ENCODE measurements around the gene HIP1R. TPM values are rescaled to one million over a fixed set of nuclear protein-coding genes. Genes with fewer than 3 reads are reported as not detected.

Gene HIP1R
- total RNA-seq, 1 donor from 2014 or later, result 12.9 TPM

GRCh38 chr12:122825773-122826724 lies 9.2 kb upstream of the HIP1R start:
- no peak for ATAC-seq (ENCODE audit: poor library complexity)
- intact Hi-C loops (cut with DNase I), result no loop called here
- DNase-seq, result no peak

- no peak for DNase-seq
- intact Hi-C loops (cut with DNase I), result no loop called here
- ATAC-seq (ENCODE audit: poor library complexity), result no peak
These were observed 8.0 kb upstream of the HIP1R start for GRCh38 chr12:122827258-122827657.

DNA sequence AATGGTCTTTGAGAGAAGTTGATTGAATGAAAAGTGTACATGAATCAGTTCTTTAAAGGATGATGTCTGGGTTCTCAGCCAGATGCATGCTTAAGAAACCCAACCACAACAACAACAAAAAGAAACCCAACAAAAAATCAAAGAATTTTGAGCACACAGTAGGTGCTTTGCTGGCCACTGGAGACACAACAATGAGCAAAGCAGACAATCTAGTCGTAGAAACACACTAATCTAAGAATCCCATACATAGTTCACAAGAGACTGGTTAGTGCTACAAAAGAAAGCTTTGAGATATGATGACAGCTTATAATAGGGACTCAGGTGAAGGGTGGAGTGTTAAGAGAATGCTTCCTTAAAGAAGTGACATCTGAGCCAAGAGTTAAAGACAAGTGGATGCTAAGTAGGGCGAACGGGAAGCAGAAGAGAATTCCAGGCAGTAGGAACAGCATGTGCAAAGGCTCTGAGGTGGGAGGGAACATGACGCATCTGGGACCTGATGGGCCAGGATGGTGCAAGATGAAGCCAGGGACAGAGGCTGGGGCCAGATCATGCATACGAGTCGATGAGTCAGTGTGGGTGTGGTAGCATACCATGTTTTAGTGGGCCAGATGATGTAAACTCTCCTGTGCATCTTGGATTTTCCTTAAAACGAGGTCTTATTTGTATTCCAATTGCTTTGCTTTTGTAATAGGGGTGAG lies 4.6 kb upstream of the HIP1R start:
- no peak for ATAC-seq (ENCODE audit: poor library complexity)
- no peak for DNase-seq
- intact Hi-C loops (cut with DNase I), result no loop called here

DNA sequence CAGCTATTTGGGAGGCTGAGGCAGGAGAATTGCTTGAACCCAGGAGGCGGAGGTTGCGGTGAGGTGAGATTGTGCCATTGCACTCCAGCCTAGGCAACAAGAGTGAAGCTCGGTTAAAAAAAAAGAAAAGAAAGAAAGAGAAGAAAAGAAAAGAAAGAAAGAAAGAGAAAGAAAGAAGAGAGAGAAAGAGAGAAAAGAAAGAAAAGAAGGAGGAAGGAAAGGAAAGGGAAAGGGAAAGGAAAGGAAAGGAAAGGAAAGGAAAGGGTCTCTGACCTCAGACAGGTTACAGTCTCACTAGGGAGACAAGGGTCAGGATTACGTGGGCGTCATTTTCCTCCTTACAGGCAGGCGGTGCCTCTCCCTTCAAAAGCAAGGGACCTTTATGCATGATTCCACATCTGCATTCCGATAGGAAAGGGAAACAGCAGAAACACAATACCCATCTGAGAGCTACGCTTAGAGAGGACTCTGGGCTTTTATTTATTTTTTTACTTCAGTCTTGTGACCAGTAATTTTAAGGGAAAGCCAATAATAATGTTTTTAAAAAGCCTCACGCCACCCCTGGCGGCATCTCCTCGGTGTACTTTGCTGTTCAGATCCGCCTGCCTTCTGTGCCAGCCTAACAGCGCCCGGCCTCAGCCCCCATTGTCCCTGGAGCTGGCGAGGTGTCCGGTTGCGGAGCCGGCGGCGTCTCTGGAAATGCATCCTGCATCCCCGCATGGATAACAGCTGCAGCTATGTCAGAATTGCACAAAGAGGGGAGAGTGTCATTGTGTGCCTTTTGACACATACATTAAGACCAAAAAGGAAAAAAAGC lies 945 bp upstream of the HIP1R start:
- ATAC-seq (ENCODE audit: poor library complexity) (peak; percentile 54), DNase-seq (peak; percentile 59)
- intact Hi-C loops (cut with DNase I), result no loop called here

DNA sequence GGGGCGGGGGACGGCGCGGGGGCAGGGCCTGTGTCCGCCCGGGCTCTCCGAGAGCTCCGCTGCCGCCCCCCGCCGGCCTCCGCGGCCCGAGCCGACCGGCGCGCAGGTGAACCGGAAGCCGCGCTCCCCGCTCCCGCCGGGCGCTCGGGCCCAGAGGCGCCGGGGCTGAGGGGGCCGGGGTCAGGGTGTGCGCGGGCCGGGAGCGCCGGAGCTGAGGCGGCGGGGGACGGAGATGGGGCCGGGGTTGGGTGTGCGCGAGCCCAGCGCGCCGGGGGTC lies 431 bp downstream of the HIP1R start:
- intact Hi-C loops (cut with DNase I), result no loop called here
- DNase-seq (peak; percentile 49), ATAC-seq (ENCODE audit: poor library complexity) (peak; percentile 14)

DNA sequence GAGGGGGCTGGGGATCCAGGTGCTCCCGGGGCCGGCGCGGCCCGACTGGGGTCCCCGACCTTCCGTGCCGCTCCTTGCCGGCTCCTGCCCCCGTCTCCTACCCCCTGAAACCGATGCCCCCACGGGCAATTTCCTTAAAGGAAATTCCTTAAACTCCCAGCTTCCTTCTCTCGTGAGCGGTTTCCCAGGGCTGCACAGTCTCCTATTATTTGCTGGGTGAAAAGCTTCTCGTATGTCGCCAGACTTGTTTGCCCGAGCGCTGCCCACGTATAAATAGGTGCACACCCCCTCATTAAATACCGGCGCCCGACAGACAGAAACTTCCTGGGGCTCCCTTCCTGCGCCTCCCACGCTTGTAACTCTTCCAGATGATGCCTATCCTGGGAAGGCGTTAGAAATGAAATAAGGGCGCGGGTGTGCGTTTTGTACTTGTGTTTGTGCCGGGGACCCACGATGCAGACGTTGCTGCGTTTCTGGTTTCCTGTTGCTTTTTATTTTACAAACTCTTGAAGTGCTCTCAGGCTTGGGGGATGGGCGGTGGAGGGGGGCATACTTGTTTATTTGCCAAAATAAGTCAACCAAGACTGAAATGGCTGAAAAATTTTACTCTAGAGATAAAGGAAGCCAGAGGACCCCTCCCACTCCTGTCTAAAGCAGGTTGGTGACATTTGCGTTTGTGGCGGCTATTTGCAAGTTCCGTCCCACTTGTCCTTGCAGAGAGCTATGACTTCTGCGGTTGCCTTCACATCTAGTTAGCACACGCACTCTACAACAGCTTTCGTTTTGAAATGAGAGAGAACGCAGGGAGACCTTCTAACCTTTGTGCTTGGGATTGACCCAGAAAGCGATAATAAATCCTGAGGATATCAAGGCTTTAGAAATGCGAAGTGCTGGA lies 1.0 kb downstream of the HIP1R start:
- DNase-seq (peak; percentile 42), ATAC-seq (ENCODE audit: poor library complexity) (peak; percentile 42)
- intact Hi-C loops (cut with DNase I), result no loop called here

DNA sequence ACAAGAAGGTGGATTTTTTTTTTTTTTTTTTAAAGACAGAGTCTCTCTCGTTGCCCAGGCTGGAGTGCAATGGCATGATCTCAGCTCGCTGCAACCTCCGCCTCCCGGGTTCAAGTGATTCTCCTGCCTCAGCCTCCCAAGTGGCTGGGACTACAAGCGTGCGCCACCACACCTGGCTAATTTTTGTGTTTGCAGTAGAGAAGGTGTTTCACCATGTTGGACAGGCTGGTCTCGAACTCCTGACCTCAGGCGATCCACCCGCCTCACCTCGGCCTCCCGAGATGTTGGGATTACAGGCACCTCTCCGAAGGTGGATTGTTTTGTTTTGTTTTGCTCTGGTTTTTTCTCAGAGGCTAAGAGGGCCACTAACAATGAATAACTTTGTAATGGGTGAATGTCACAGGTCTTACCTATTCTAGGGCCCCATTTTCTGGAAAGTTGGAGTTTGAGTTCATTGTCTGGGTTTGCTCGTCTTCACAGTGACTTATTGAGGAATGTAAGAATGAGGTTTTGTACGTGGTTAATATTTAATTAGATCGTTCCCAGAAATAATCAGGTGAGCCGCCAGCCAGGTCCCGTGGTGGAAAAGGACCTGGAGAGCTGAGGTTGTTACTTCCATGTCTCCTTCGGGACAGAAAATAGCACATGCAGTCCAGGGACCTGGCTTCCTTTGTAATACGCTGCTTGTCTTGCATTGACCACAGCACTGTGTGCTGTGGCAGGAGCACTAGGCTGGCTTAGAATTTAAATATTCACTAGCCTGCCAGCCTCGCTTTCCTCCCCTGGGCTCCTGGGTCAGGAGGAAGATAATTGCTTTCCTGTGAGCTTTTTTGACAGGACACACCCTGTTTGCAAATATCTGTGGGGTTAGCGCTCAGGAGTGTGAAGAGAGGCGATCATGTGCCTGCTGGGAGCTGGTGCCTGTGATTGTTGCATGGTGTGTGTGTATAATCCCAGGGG lies 2.3 kb downstream of the HIP1R start:
- DNase-seq (no peak), ATAC-seq (ENCODE audit: poor library complexity) (no peak)
- intact Hi-C loops (cut with DNase I), result no loop called here

GRCh38 chr12:122838841-122839240 lies 3.6 kb downstream of the HIP1R start:
- no peak for ATAC-seq (ENCODE audit: poor library complexity)
- DNase-seq, result no peak
- intact Hi-C loops (cut with DNase I), result no loop called here

DNA sequence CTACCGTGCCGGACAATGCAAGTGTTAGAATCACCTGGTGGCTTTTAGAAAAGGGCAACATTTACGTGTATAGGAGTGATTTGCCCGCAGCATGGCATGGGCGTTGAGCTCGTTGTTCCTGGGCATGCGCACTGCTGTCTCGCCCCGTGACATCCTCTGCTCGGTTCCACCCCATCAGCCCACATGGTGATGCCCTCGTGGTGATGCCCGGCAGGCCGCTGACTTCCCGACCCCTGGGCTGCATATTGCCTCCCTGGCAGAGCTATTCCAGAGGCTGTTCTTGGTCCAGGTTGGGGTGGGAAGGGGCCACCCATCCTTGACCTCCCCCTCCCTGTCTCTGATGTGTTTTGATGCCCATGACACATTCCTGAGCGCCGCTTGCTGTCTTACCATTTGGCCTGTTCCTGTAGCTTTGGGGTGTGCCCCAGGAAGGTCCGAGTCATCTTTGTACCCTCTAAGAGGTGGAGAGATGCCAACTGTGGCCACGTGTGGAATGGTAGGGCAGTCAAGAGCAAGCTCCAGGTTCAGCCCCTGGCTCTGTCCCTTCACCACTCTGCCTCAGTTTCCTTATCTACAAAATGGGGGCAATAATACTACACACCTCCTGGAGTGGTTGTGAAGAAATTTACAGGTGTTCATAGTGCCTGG lies 4.8 kb downstream of the HIP1R start:
- DNase-seq (no peak), ATAC-seq (ENCODE audit: poor library complexity) (no peak)
- intact Hi-C loops (cut with DNase I), result no loop called here

- ATAC-seq (ENCODE audit: poor library complexity) (no peak), DNase-seq (peak; percentile 37)
- intact Hi-C loops (cut with DNase I), result no loop called here
These were observed 5.6 kb downstream of the HIP1R start for GRCh38 chr12:122840580-122841513.

DNA sequence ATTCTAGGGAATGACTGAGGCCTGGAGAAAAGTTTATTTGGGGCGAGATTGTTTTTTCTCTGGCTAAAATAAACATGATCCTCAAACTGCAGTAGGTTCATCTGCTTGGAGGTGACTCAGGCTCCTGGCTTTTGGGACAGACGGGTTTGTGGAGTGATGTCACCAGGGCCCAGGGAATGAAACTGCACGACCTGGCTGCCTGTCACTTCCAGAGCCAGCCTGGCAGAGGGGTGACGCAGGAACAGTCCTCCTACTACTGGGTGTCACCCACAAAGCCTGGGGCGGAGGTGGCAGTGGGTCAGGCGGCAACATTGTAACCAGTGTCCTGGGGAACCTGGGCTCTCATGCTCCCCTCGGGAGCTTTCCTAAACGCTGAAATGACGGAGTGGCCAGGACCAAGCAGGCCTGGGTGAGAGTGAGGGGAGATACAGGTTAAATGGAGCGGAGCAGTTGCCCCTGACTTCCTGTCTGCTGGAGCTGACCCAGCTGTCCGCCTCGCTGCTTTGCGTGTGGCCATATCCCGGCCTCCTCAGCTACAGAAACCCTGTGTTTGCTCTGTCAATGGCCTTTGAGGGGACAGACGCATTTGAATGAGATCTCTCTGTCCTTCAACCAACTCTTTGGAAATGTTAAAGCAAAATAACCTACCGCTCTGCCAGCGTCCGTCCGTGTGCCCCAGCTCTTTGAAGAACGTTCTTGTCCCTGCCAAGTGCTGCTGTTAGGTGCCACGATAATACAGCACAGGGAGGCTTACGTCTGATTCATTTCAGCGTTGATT lies 6.5 kb downstream of the HIP1R start:
- ATAC-seq (ENCODE audit: poor library complexity), result peak; percentile 85
- intact Hi-C loops (cut with DNase I), result no loop called here
- peak; percentile 49 for DNase-seq

GRCh38 chr12:122842505-122843405 lies 7.5 kb downstream of the HIP1R start:
- intact Hi-C loops (cut with DNase I), result no loop called here
- ATAC-seq (ENCODE audit: poor library complexity) (peak; percentile 12), DNase-seq (peak; percentile 32)

GRCh38 chr12:122843455-122843854 lies 8.2 kb downstream of the HIP1R start:
- DNase-seq (no peak), ATAC-seq (ENCODE audit: poor library complexity) (no peak)
- intact Hi-C loops (cut with DNase I), result no loop called here

GRCh38 chr12:122844366-122844971 lies 9.2 kb downstream of the HIP1R start:
- intact Hi-C loops (cut with DNase I), result no loop called here
- peak; percentile 22 for DNase-seq
- no peak for ATAC-seq (ENCODE audit: poor library complexity)

All from Right ventricle myocardium superior (tissue), 1 donor.